Renal pelvis (tissue), 12 donors: Measurements from ENCODE around the gene TRIM49. TPM values are rescaled to one million over a fixed set of nuclear protein-coding genes. Genes with fewer than 3 reads are reported as not detected.
"Not testable (repeated sequence)": the region's sequence is repeated elsewhere in the genome, so short reads cannot be mapped to it uniquely, and the experiment has no call there.

Experiments
- DNase-seq: peaks from one replicate; pipeline ENCODE4 v3.0.0-alpha.2; 2013
- long read RNA-seq, 16 experiments: transcript quantifications; one replicate each; lab custom pipeline, GENCODE V29; 2026
- polyA plus RNA-seq, 3 donors: library from polyadenylated mRNA; unstranded; fragments of 120-200 nt; gene quantifications; one replicate each; pipeline ENCODE4 v1.2.1, GENCODE V29; 2013; ENCODE audit not compliant: insufficient read length in 3 of 3

The TRIM49 gene, protein sequence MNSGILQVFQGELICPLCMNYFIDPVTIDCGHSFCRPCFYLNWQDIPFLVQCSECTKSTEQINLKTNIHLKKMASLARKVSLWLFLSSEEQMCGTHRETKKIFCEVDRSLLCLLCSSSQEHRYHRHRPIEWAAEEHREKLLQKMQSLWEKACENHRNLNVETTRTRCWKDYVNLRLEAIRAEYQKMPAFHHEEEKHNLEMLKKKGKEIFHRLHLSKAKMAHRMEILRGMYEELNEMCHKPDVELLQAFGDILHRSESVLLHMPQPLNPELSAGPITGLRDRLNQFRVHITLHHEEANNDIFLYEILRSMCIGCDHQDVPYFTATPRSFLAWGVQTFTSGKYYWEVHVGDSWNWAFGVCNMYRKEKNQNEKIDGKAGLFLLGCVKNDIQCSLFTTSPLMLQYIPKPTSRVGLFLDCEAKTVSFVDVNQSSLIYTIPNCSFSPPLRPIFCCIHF
- polyA plus RNA-seq: not detected
- long read RNA-seq, donor 1: 0 reads
- long read RNA-seq, donor 2: 0 reads
- long read RNA-seq, donor 3: 0 reads
- long read RNA-seq, donor 4: 0 reads
- long read RNA-seq, donor 5: 0 reads
- long read RNA-seq, donor 6: 0 reads
- long read RNA-seq, donor 7: 0 reads
- long read RNA-seq, donor 8: 0 reads
- long read RNA-seq, donor 9: 0 reads
- long read RNA-seq, donor 10: 0 reads
- long read RNA-seq, donor 11: 0 reads
- long read RNA-seq, donor 12: 0 reads
- long read RNA-seq, donor 13: 0 reads
- long read RNA-seq, donor 14: 0 reads
- long read RNA-seq, donor 15: 0 reads
- long read RNA-seq, donor 16: 0 reads

DNA sequence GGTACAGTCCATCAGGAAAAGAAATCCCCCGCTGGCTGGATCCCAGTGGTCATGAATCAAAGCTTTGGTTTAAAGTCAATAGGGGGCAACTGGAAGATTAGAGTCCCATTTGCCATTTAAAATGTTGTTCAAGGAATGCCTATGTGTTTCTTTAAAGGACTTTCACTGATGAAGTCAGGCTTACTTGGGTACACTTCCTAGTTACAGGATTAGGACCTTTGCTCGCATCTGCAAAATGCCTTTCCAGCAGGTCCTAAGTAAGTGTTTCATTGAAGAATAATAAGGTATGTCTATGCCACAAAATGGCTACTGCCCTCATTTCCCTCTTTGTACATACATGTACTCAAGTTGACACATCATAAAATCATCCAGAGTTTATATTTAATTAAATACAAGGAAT lies at the start of gene TRIM49:
TRIM49 (minus strand) TSS at position 101 of the 400 bp plus-strand sequence. CDS start 4,106 bp downstream, outside the sequence.
- not testable (repeated sequence) for DNase-seq

DNA sequence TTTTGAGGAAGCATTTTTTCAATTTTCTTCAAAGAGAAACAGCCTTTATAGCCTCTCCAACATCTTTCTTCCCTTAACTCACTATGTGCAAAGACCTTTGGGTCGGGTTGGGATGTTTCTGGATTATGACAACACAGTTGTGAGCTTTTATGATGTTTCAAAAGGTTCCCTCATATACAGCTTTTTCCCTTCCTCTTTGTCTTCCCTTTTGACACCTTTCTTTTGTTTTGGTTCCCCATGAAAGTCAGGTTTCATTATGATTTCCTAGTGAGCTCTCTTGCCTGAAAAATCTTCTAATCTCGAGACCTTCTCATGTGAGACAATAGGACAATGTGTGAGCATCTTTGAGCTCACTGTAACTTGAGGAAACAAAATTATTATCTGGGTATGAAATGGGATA lies 18.3 kb upstream of the TRIM49 start:
- DNase-seq: not testable (repeated sequence)

DNA sequence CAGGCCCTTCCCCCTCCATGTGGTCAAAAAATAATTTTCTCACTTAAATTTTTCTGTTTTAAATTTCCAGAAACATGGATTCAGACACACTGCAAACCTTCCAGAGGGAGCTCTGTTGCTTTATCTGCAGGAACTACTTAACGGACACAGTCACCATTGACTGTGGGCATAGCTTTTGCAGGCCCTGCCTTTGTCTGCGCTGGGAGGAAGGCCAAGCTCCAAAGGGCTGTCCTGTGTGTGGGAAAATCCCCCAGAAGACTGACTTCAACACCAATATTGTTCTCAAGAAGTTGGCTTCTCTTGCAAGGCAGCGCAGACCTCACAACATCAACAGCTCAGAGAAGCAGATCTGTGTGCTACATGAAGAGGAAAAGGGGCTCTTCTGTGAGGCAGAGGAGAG lies 11.6 kb upstream of the TRIM49 start:
- DNase-seq: not testable (repeated sequence)

DNA sequence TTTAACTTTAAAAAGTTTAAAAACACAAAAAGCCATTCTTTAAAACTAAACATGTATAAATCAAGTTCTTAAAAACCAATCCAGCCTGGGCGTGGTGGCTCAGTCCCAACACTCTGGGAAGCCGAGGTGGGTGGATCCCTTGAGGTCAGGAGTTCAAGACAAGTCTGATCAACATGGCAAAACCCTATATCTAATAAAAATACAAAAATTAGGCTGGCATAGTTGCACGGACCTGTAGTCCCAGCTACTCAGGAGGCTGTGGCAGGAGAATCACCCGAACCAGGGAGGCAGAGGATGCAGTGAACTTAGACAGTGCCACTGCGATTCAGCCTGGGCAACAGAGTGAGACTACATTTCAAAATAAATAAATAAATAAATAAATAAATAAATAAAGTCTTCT lies 5.2 kb upstream of the TRIM49 start:
- DNase-seq: not testable (repeated sequence)

DNA sequence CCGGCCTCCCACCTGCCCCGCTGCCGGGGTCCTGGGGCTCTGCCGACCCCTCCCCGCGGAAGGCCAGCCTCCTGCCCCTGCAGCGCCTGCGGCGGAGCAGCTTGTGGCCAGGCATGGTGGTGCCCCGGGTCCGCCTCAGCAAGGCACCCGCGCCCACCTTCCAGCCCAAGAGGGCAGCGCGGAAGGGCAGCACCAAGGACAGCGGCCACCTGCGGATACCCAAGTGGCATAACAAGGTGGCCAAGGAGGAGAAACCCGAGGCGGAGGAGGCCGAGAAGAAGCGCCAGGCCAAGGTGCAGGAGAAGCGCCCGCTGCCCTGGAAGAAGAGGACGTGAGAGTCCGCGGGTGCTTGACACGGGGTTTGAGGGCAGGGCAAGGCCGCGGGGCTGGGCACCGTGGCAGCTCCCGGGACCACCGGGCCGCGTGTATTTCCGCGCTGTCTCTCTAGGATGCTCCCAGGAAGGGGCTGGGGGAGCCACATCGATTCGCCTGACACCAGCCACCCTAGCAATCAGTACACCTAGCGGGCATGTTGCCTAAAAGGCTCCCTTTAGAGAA lies 20.8 kb downstream of the TRIM49 start:
- not testable (repeated sequence) for DNase-seq

DNA sequence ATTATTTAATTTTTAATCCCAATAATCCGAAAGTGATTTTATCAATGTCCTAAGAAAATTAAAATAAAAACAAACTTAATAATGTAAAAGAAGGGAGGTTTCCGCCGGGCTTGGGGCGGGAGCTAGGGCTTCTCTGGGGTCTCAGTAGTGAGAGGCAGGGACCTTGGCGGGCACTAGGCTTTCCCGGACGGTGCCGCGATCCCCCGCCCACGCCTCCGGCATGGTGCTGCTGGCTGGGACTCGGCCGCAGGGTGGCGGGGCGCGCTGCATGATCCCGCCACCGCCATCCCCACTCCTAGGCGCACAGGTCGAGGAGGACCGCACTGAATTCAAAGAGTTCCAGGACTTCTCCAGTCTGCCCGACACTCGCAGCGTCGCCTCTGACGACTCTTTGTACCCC lies 22.6 kb downstream of the TRIM49 start:
- DNase-seq: not testable (repeated sequence)

DNA sequence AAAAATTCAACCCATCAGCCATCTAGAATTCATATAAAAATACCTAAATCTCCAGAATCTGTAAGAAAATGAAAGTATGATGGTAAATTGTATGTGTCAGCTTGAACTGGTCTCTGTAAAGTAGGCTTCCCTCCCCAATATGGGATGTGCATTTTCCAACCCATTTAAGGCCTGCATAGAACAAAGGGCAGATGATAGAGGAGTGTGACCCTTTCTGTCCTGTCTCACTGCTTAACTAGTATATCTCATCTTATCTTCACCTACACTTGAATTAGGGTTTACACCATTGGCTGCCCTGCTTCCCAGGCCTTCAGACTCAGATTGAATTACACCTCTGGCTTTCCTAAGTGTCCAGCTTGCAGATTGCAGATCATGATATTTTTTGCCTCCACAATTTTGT lies 57.6 kb downstream of the TRIM49 start:
- DNase-seq: not testable (repeated sequence)

Other genes with a start within 250 kb of the TRIM49 start
- gene TRIM77, start 98.3 kb downstream of the TRIM49 start, polyA plus RNA-seq: not detected
- gene TRIM64B, start 69.9 kb upstream of the TRIM49 start, polyA plus RNA-seq: not detected
- gene TRIM49D1, start 113.7 kb upstream of the TRIM49 start, polyA plus RNA-seq: not detected
- gene TRIM49D2, start 115.5 kb upstream of the TRIM49 start, polyA plus RNA-seq: not detected
- not detected for gene TRIM64, start 157.5 kb upstream of the TRIM49 start, polyA plus RNA-seq
- not detected for gene TRIM49C, start 222.5 kb upstream of the TRIM49 start, polyA plus RNA-seq